ENCODE results near the gene GALNT16.

Gene GALNT16

DNA sequence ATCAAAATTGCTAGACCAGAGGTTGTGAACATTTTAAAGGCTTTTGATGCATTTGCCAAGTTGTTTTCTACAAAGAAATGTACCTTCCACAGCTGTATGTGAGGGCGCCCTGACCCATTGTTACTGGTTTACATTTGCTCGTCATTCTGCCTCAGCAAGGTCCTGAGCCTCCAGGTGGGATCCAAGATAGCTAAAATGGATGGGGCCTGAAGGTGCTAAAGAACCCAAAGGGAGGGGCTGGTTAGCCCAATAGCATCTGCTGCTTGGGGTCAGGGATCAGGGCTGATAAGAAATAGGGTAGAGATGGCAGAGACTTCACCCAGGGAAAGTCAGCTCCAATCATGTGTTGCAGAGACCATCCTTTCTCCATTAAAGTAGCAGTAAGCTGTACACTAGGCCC is 43.1 kb downstream of the GALNT16 start:
- peaks cover 21 to 30% of the 10 kb centered on the region in 2 donors for H3K27me3 Mint-ChIP-seq
- no peaks in the 10 kb centered on the region for H3K36me3 Mint-ChIP-seq
- no peak for DNase-seq

DNA sequence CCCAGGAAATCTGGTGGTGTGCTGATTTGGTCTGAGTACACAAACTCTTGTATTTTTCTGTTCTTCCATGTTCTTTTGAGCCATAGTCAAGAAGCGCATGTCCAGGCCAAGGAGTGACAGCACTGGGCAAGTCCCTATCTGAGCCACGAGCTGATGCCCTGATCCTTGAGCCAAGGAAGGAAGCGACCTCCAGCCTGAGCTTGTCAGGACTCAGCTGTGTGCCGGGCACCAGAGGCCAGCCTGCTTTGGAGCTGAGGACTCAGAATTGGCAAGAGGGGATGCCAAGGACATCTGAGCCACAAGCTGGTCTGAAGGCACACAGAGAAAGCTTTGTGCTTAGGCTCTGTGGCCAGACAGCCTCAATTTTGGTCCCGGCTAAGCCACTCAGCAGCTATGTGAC is 52.6 kb downstream of the GALNT16 start:
- ATAC-seq (replicated peaks) (no peak), DNase-seq (no peak)
- Mint-ChIP-seq H3K9me3 (peaks cover 0 to 4% of the 10 kb centered on the region in 2 donors), H3K4me1 (peaks cover 9 to 14% of the 10 kb centered on the region in 2 donors), H3K27me3 (peaks cover 18 to 24% of the 10 kb centered on the region in 2 donors), H3K27ac (no peak overlapping the region), H3K36me3 (no peaks in the 10 kb centered on the region), H3K4me3 (no peak overlapping the region)

More for the DNA sequence above, 43.1 kb downstream of the GALNT16 start:
- Mint-ChIP-seq H3K9me3 (no peaks in the 10 kb centered on the region), H3K4me3 (no peak overlapping the region), H3K4me1 (no peaks in the 10 kb centered on the region), H3K27ac (no peak overlapping the region)
- ATAC-seq (replicated peaks) = no peak

DNA sequence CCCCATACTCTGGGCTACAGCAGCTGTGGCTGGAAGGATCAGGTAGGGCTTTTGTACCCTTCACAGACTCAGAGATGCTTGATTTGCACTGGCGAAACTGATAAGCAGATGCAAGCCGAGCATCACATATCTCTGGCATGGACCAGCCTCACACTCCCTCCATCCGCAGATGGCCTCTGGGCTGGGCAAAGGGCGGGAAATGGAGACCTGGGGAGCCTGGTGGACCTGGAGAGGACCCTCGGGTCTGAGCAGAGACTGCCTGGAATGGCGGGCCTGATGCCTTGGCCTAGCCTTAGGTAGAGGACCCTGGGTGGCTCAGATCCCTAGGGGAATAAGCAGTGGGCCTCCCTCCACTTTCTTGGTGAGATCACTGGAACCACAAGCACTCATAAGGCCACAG is 53.2 kb downstream of the GALNT16 start:
- peaks cover 13 to 20% of the 10 kb centered on the region in 2 donors for H3K4me1 Mint-ChIP-seq
- no peak for ATAC-seq (replicated peaks)
- H3K36me3 Mint-ChIP-seq = no peaks in the 10 kb centered on the region
- no peak for DNase-seq
- peaks cover 0 to 4% of the 10 kb centered on the region in 2 donors for H3K9me3 Mint-ChIP-seq
- H3K27me3 Mint-ChIP-seq = peaks cover 14 to 18% of the 10 kb centered on the region in 2 donors
- H3K27ac Mint-ChIP-seq = no peak overlapping the region
- H3K4me3 Mint-ChIP-seq = no peak overlapping the region

DNA sequence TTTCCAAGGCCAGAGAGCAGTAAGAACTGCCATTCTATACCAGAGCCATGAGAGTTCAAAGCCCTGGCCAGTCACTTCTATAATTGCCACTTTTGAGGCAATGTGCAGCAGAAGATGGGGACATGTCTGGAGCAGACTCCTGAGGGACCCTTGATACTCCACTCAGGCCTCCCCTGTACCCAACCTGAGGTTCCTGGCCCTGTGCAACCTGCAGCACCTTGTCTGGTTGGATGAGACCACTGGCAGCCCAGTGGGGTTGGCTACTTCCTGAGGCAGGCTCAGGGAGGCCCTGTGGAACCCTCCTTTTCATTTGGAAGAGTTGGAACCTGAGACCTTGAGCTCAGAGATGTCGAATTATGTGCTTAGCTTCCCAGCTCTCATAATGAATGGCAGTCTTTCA is 54.4 kb downstream of the GALNT16 start:
- Mint-ChIP-seq H3K27me3 (peaks cover 14 to 18% of the 10 kb centered on the region in 2 donors), H3K36me3 (no peaks in the 10 kb centered on the region), H3K9me3 (peaks cover 0 to 4% of the 10 kb centered on the region in 2 donors), H3K4me1 (peaks cover 19 to 29% of the 10 kb centered on the region in 2 donors), H3K4me3 (no peak overlapping the region), H3K27ac (no peak overlapping the region)
- no peak for DNase-seq
- no peak for ATAC-seq (replicated peaks)

DNA sequence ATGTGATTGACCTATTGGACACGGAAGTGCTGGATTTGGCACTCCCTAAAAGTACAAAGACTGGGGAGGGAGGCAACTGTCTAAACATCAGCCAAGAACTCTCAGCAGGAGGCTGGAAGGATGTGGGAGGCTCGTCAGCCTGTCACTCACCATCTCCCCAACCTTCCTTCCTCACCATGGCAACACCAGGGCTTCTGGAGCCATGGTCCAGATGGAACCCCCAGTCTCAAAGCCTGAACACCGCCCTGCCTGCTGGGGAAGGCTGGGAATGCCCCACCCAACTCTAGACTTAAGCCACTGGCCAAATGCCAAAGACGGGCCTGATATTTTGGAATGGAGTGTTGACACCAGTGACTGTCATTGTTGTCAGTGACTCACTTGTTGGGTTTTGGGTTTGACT is 55.3 kb downstream of the GALNT16 start:
- peaks cover 0 to 4% of the 10 kb centered on the region in 2 donors for H3K9me3 Mint-ChIP-seq
- DNase-seq (no peak), ATAC-seq (replicated peaks) (no peak)
- no peak overlapping the region for H3K27ac Mint-ChIP-seq
- no peaks in the 10 kb centered on the region for H3K36me3 Mint-ChIP-seq
- H3K4me1 Mint-ChIP-seq = peaks cover 19 to 29% of the 10 kb centered on the region in 2 donors
- H3K4me3 Mint-ChIP-seq = no peak overlapping the region
- peaks cover 7 to 11% of the 10 kb centered on the region in 2 donors for H3K27me3 Mint-ChIP-seq

DNA sequence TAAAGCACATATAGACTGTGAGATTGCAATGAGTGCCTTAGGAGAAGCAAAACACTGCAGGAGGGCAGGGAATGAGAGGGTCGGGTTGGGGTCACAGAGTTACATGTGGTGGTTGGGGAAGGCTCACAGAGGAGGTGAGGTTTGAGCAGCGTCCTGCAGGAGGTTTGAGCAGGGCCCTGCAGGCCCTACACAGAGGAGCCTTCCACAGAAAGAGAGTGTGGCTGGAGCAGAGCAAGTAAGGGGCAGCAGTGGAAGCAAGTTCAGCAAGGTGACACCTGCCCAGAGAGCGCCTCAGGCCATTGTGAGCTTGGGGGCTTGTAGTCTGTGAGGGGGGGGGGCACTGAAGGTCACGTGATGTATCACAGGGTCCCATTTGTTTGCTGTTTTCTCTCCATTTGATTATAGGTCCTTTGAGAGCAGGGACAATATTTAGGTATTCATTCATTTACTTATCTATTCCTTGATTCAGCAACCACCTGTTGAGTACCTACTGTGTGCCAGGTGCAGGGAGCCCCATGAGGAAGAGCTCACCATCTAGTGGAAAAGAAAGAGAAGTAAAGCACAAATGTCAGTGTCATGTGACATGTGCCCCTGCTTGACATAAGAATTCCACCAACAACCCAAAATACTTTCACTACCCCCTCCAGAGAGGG is 56.6 kb downstream of the GALNT16 start:
- peaks cover 19 to 29% of the 10 kb centered on the region in 2 donors for H3K4me1 Mint-ChIP-seq
- peak overlapping the region; percentile 21 for H3K27ac Mint-ChIP-seq
- DNase-seq = no peak
- peaks cover 0 to 3% of the 10 kb centered on the region in 2 donors for H3K27me3 Mint-ChIP-seq
- ATAC-seq (replicated peaks) = no peak
- H3K4me3 Mint-ChIP-seq = no peak overlapping the region
- H3K9me3 Mint-ChIP-seq = peaks cover 0 to 4% of the 10 kb centered on the region in 2 donors
- no peaks in the 10 kb centered on the region for H3K36me3 Mint-ChIP-seq

DNA sequence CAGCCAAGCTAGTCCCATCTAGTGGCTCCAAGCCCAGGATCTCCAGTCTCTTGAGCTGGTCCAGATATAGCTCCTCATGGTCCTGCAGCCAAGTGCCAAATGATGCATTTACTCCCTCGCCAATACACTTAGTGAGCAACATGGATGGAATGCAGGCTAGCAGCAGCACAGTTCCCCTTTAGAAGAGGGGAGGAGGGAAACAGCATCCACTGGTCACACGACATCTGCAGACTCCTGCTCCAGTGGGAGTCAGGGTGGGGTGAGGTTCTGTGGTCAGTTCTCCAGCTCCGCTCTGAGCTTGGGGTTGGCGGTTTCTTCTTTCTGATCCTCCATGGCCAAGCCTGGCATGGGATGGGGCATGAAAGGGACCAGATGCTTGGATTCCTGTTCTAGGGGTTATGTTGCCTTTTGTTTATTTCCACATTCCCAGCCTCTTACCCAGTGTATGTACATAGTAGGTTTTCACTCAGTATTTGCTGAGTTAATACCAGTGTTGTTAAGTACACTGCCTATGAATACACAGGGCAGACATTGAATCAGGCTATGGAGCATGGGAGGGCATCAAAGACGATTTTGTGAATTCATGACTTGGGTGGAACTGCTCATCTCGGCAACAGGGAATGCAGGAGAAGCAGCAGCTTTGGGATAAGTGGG is 57.3 kb downstream of the GALNT16 start:
- ATAC-seq (replicated peaks) = no peak
- Mint-ChIP-seq H3K27ac (peak overlapping the region; percentile 7), H3K9me3 (peaks cover 0 to 4% of the 10 kb centered on the region in 2 donors), H3K36me3 (no peaks in the 10 kb centered on the region), H3K4me3 (no peak overlapping the region), H3K4me1 (peaks cover 19 to 29% of the 10 kb centered on the region in 2 donors), H3K27me3 (no peaks in the 10 kb centered on the region)
- DNase-seq = no peak

DNA sequence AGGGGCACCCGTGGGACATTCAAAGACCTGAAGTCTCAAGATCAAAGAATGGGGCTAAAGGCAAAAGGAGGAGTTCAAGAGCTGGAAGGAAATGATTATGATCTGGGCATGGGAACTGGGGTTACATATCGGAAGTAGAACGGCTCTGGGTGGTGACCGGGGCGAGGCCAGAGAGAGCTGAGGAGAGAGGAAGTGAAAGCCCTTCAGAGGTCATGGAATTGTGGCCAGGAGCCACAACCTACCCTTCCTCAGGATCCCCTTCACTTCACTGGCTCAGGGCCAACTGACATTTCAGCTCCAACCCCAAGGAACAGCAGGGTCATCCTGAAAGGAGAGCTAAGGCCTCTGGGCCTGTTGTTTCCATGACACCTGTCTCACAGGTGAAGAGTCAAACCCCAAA is 57.8 kb downstream of the GALNT16 start:
- Mint-ChIP-seq H3K4me1 (peaks cover 19 to 29% of the 10 kb centered on the region in 2 donors), H3K27ac (peak overlapping the region; percentile 7), H3K4me3 (no peak overlapping the region), H3K9me3 (peaks cover 0 to 4% of the 10 kb centered on the region in 2 donors), H3K27me3 (no peaks in the 10 kb centered on the region), H3K36me3 (no peaks in the 10 kb centered on the region)
- DNase-seq = no peak
- ATAC-seq (replicated peaks) = peak; percentile 44 to 62

DNA sequence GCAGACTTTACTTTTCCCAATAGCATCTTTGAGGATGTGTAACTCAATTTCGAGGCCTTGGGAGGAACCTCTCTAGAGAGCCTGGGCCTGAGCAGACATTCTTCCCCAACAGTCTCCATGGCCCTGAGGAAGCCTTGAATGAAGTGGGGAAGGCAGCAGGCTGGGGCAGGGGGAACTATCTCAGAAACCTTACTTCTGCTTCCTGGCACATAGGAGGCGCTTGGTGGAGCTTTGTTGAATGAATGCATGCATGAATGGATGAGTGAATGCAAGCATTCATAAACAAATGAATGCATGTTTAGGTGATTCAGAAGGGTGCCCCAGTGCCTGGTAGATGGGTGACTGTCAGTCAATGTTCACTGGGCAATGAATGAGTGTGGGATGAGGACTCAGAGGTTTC is 58.3 kb downstream of the GALNT16 start:
- H3K36me3 Mint-ChIP-seq = no peaks in the 10 kb centered on the region
- peak; percentile 71 to 85 for ATAC-seq (replicated peaks)
- peaks cover 19 to 29% of the 10 kb centered on the region in 2 donors for H3K4me1 Mint-ChIP-seq
- H3K9me3 Mint-ChIP-seq = peaks cover 0 to 4% of the 10 kb centered on the region in 2 donors
- H3K27ac Mint-ChIP-seq = no peak overlapping the region
- H3K4me3 Mint-ChIP-seq = no peak overlapping the region
- no peaks in the 10 kb centered on the region for H3K27me3 Mint-ChIP-seq
- peak; percentile 18 for DNase-seq

DNA sequence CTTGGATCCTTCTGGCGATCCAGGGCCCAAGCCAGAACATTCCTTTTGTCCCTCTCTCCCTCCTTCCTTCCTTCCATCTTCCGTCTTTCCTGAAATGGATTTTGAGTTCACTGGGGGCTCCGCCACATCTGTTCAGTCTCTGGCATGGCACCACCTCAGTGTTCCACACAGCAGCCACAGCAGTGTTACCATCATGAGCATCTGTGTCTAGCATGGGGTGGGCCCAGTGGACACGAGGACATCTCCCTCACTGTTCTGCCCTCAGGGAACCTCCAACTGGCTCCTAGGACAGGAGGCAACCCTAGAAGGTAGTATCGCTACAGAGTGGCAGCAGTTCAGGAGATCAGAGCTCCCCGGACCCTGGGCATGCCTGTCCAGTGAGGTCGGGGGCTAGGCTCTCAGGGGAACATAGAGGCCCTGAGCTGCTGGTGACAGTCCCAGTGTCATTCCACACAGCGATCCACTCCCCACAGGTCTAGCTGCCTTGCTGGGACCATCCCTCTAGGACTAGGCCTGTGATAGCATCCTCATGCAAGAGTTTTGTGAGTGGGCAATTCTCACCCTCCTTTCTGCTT is 59.0 kb downstream of the GALNT16 start:
- Mint-ChIP-seq H3K9me3 (peaks cover 0 to 4% of the 10 kb centered on the region in 2 donors), H3K27ac (no peak overlapping the region), H3K27me3 (no peaks in the 10 kb centered on the region), H3K4me1 (peaks cover 19 to 29% of the 10 kb centered on the region in 2 donors), H3K36me3 (no peaks in the 10 kb centered on the region), H3K4me3 (no peak overlapping the region)
- DNase-seq = no peak
- ATAC-seq (replicated peaks) = no peak

DNA sequence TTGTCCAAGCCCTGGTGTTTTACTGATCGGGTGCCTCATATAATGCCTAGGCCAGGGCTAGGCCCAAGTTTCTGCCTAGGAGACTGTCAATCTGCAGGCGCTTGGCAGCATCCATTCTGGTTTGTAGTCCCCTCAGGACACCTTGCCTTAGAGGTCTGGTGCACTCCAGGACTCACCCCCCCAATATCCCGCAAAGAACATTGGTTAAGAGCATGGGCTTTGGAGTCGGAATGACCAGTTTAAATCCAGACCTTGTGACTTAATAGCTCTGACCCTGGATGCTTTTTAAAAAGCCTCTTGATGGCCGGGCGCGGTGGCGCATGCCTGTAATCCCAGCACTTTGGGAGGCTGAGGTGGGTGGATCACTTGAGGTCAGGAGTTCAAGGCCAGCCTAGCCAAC is 60.0 kb downstream of the GALNT16 start:
- DNase-seq = no peak
- H3K27ac Mint-ChIP-seq = no peak overlapping the region
- no peaks in the 10 kb centered on the region for H3K36me3 Mint-ChIP-seq
- H3K4me3 Mint-ChIP-seq = no peak overlapping the region
- peaks cover 0 to 4% of the 10 kb centered on the region in 2 donors for H3K9me3 Mint-ChIP-seq
- H3K4me1 Mint-ChIP-seq = peaks cover 19 to 29% of the 10 kb centered on the region in 2 donors
- peaks cover 0 to 3% of the 10 kb centered on the region in 2 donors for H3K27me3 Mint-ChIP-seq
- no peak for ATAC-seq (replicated peaks)

DNA sequence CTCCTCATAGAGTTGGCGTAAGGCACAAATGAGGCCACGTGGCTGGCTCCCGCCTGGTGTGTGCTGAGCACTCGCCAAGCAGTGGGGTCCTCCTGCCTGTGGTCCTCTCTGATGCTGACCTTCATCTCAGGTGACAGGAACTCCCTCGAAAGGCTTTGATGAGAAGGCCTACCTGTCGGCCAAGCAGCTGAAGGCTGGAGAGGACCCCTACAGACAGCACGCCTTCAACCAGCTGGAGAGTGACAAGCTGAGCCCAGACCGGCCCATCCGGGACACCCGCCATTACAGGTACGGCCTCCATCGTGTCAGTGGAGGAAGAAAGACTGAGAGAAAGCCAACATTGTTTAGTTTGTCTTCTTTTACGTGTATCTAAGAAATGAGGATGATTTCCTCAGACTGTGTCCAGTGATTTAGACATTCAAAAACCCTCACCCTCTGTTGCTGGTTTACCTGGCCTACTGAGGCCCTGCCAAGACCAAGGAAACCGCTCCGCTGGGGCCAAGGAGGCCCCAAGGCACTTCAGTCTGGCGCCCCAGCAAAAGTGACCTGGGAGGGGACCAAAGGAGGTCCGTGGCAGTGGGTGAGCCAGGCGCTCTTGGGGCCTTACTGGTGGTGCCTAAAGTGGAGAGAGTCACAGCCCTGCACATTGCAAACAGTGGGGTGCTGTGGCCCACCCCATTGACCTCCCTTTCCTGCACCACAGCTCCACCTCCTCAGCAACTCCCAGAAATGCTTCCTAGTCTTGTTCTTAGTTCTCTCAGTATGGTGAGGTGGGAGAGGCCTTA is 60.8 kb downstream of the GALNT16 start:
- DNase-seq = no peak
- H3K4me1 Mint-ChIP-seq = peaks cover 19 to 29% of the 10 kb centered on the region in 2 donors
- ATAC-seq (replicated peaks) = no peak

DNA sequence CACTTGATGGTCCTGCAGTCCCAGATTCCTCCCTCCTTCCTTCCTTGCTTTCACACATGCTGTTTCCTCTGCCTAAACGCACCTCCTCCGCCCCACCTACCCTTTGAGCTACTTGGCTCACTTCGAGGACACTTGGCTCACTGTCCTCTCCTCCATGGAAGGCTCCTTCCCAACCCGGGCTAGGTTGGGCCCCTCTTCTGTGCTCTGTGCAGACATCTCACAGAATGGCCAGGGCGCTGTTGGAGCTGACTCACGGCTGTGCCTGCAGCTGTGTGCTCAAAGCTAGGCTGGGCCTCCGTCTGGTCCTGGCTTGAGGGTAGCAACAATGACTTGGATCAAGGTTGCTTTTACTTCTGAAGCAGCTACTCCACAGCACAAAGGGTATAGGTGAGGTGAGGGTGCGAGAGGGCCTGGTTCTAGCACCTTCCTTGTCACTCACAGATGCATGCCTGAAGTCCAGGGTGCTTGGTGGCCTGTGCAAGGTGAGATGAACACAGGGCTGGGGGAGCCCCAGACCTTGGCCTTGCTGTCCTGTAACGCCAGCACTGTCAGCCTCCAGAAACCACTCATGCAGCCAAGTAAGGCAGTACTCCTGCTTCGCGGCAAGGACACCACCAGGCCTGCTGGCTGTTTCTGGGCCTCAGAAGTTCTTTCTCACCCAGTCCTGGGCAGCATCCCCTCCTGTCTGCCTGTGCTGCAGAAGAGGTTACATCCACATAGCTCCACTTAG is 61.8 kb downstream of the GALNT16 start:
- Mint-ChIP-seq H3K36me3 (no peaks in the 10 kb centered on the region), H3K27me3 (peaks cover 6 to 19% of the 10 kb centered on the region in 2 donors), H3K9me3 (no peaks in the 10 kb centered on the region), H3K4me3 (no peak overlapping the region), H3K27ac (no peak overlapping the region), H3K4me1 (peaks cover 15 to 24% of the 10 kb centered on the region in 2 donors)
- ATAC-seq (replicated peaks) (no peak), DNase-seq (no peak)

More for the DNA sequence above, 60.8 kb downstream of the GALNT16 start:
- Mint-ChIP-seq H3K9me3 (peaks cover 0 to 3% of the 10 kb centered on the region in 2 donors), H3K36me3 (no peaks in the 10 kb centered on the region), H3K4me3 (no peak overlapping the region), H3K27me3 (peaks cover under 1 to 9% of the 10 kb centered on the region in 2 donors), H3K27ac (no peak overlapping the region)
